Measurements from ENCODE around the gene RBM24.

RBM24 gene

GRCh38 chr6:17343215-17343614 lies 62.1 kb downstream of the RBM24 start:
- no peak for DNase-seq
